DOHH2 (cell line): Measurements from ENCODE around the gene FBXW4.

Experiments
- EZH2phosphoT487 ChIP-seq: fragments of 200-600 bp; sonication (generic); IDR thresholded peaks from 2 replicates; pipeline ENCODE4 v1.6.1; 2017; ENCODE audit warnings: borderline replicate concordance, mild to moderate bottlenecking, antibody characterized with exemption, low read length, moderate library complexity, mixed read lengths
- TF ChIP-seq, protein P1 (sequence below): fragments of 200-600 bp; sonication (generic); IDR thresholded peaks from one replicate; pipeline ENCODE4 v1.5.1; 2014; ENCODE audit warnings: antibody characterized with exemption, mild to moderate bottlenecking, low read depth, low read length; ENCODE audit not compliant: poor library complexity, severe bottlenecking

- TF ChIP-seq, protein P1, sequence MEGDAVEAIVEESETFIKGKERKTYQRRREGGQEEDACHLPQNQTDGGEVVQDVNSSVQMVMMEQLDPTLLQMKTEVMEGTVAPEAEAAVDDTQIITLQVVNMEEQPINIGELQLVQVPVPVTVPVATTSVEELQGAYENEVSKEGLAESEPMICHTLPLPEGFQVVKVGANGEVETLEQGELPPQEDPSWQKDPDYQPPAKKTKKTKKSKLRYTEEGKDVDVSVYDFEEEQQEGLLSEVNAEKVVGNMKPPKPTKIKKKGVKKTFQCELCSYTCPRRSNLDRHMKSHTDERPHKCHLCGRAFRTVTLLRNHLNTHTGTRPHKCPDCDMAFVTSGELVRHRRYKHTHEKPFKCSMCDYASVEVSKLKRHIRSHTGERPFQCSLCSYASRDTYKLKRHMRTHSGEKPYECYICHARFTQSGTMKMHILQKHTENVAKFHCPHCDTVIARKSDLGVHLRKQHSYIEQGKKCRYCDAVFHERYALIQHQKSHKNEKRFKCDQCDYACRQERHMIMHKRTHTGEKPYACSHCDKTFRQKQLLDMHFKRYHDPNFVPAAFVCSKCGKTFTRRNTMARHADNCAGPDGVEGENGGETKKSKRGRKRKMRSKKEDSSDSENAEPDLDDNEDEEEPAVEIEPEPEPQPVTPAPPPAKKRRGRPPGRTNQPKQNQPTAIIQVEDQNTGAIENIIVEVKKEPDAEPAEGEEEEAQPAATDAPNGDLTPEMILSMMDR, result no peak
- no peak for TF ChIP-seq EZH2phosphoT487
These were observed 133.7 kb downstream of the FBXW4 start for GRCh38 chr10:101561068-101561915.
